Tibial nerve (tissue), 4 donors: ENCODE measurements around the gene LYRM4.

Source experiments
- CTCF ChIP-seq, 5 experiments: fragments of 200-600 bp in 3 of 5; fragments of 450-650 bp in 2 of 5; sonication (generic) in 3 of 5; IDR thresholded peaks; one replicate each; pipeline ENCODE4 v1.5.1; 2016 to 2019; ENCODE audit warnings: antibody characterized with exemption in 5 of 5, mild to moderate bottlenecking in 3 of 5, moderate library complexity in 2 of 5
- EP300 ChIP-seq, 2 donors: sonication (generic); formaldehyde crosslinking; IDR thresholded peaks; one replicate each; pipeline ENCODE4 v1.6.1; 2017; ENCODE audit warnings: antibody characterized with exemption in 2 of 2, mild to moderate bottlenecking in 1 of 2
- POLR2A ChIP-seq, 2 donors: fragments of 450-650 bp; IDR thresholded peaks; one replicate each; pipeline ENCODE4 v1.6.1; 2017; ENCODE audit warnings: antibody characterized with exemption in 2 of 2, mild to moderate bottlenecking in 2 of 2, moderate library complexity in 2 of 2

- no peak for TF ChIP-seq EP300 (IDR thresholded peaks at IDR 0.05)
- TF ChIP-seq CTCF (IDR thresholded peaks at IDR 0.05), result no peak
- TF ChIP-seq POLR2A (IDR thresholded peaks at IDR 0.05), result no peak
These were observed 174.4 kb downstream of the LYRM4 start for GRCh38 chr6:5086294-5086890.
